Thyroid gland (tissue), 4 donors: Measurements from ENCODE around the gene ARHGEF37.
"Not testable (repeated sequence)": the region's sequence is repeated elsewhere in the genome, so short reads cannot be mapped to it uniquely, and the experiment has no call there.

ENCODE experiments used
- CTCF ChIP-seq, 6 experiments: fragments of 200-600 bp in 3 of 6; fragments of 450-650 bp in 3 of 6; sonication (generic) in 3 of 6; IDR thresholded peaks; one replicate each; pipeline ENCODE4 v1.5.1; 2016 to 2019; ENCODE audit warnings: antibody characterized with exemption in 6 of 6, mild to moderate bottlenecking in 2 of 6, inconsistent platforms in 1 of 6, moderate library complexity in 1 of 6
- POLR2A ChIP-seq, 2 donors: fragments of 450-650 bp; IDR thresholded peaks; one replicate each; pipeline ENCODE4 v1.6.1; 2017; ENCODE audit warnings: antibody characterized with exemption in 2 of 2, mild to moderate bottlenecking in 2 of 2, moderate library complexity in 1 of 2

- TF ChIP-seq POLR2A, CTCF (IDR thresholded peaks at IDR 0.05): not testable (repeated sequence)
These were observed 88.0 kb downstream of the ARHGEF37 start for GRCh38 chr5:149669273-149669672.
